Renal cortical epithelial cell (primary cell): ENCODE data around the gene SEMA7A. TPM values are rescaled to one million over a fixed set of nuclear protein-coding genes. Genes with fewer than 3 reads are reported as not detected.
"Not testable (repeated sequence)": the region's sequence is repeated elsewhere in the genome, so short reads cannot be mapped to it uniquely, and the experiment has no call there.

Experiments
- DNase-seq: peaks from one replicate; pipeline ENCODE4 v3.0.0-alpha.2; 2011; ENCODE audit warnings: low read depth
- total RNA-seq: library from RNA; depleted of rRNA; stranded (reverse); fragments of >200 nt; gene quantifications from 2 replicates; pipeline ENCODE4 v1.2.3, GENCODE V29; 2014

SEMA7A gene
- total RNA-seq, 1 donor from 2014 or later = 9.5 TPM

DNA sequence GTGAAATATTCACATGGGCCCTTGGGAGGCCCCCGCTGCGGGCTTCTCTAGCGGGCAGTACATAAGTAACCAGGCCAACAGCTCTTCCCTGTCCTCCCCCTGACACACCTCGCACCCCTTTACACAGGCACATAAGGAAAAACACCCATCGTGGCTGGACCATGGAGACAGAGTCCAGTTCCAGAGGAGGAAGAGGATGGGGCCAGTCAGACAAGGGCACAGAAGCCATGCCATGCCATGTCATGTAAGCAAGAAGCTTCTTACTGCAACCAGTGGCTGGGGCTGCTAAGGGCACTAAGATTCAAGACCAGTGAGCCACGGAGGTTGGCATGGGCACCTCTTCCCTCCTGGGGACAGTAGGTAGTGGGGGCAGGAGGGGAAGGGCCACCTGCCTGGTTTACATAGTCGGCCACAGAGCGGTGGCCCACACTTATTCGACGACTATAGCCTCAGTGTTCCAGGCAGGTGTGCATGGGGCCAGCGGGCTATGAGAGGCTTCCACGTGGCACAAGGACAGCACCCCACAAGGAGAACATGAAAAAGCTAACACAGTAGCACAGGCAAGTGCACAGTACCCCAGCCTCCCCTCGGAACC, 60.6 kb downstream of the SEMA7A start:
- no peak for DNase-seq

DNA sequence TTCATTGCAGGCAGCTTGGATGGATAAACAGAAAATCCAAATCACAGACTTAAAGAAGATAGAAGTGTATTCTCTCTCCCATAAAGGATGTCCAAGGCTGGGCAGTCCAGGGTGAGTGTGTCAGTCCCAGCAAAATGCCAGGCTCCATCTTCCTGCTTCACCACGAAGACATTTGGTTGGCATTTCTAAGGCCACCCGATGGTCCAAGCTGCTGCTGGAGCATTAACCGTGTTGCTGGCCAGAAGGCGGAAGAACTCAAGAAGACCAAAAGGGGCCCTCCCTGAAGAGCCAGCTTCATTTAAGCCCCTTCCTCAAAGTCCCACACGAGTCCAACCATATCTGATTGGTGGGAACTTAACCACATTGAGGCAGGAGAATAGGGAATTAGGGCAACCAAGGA, 63.3 kb downstream of the SEMA7A start:
- DNase-seq = no peak

DNA sequence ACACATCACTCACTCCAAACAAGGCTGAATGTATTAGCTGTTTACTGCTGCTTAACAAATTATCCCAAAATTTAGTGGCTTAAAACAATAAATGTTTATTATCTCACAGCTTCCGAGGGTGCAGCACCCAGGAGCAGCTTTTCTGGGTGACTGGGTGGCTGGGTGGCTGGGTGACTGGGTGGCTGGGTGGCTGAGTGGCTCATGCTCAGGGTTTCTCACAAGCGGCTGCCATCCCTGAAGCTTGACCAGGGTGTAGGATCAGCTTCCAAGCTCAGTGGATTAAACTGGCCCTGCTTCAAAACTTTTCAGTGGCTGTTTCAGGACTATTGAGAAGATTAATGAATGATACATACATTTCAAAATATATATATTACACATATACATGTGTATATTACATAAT, 64.0 kb downstream of the SEMA7A start:
- DNase-seq = no peak

DNA sequence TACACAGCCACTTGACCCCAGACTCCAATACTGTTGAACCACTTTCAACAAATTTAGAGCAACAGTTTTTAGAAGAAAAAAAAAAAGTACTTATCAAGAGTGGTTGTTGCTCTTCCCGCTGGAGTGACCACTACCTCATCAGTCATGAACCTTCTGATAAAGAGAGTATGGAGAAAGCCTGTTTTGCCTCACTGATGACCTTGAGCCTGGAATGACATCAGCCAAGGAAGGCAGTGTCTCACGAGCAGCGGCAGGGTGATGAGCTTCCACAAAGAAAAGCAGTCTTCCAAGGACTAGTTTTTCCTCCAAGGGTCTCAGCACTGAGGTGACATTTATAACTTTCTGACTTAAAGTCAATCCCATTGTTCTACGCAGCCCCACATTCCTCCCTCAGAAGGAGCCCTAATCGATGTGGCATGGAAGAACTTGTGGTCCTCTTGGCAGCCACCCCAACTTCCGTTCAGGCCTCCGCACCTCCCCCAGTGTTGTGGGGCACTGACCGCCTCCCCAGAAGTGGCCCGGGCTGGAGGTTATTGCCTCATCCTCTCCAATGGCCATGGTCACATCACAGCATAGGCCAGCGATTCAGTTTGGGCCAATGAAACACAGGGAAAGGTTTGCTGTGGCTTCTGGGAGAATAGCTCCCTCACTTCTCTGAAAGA, 64.5 kb downstream of the SEMA7A start:
- DNase-seq = no peak

DNA sequence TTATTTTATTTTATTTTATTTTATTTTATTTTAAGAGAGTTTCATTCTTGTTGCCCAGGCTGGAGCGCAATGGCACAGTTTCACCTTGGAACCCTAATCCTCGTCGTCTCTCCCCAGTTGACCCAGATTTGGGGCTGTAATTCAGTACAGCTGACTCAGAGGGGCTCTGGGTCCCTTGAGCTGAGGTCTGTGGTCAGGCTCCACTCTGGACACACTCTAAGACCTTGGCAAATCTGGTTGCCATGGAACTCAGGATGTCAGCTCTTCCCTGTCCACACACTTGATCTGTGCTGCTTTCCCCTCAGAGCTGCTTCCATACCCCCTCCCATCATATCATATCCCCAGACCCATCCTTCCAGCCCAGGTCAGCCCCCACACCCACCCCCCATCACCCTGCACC, 65.6 kb downstream of the SEMA7A start:
- DNase-seq = no peak

DNA sequence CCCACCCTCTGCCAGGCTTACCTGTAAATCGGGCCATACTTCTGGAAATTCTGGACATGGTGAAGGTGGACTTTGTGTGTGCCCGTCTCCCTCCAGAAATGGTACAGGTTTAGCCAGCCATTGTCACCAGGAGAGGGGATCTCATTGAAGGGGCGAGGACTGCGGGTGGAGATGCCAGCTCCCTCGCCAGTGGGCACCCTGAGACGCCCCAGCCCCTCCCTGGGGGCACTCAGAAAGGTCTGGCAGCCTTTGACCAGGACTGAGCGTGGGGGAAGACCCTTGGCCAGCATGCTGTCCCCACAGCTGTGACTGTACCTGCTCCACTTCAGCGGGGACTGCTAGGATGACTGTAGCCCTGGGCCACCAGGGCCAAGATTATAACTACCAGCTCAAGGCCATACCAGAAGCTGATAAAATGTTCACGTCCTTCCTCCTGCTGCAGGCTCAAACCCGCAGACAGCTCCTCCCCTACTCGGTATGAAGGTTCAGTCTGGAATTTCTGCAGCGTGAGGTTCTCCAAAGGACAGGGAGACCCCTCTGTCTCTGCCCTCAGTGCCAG, 66.4 kb downstream of the SEMA7A start, which contains the start of gene CYP11A1:
CYP11A1 (minus strand) TSS at position 351 of the 559 bp plus-strand sequence; CDS start at position 290, 61 bp downstream.
- no peak for DNase-seq

DNA sequence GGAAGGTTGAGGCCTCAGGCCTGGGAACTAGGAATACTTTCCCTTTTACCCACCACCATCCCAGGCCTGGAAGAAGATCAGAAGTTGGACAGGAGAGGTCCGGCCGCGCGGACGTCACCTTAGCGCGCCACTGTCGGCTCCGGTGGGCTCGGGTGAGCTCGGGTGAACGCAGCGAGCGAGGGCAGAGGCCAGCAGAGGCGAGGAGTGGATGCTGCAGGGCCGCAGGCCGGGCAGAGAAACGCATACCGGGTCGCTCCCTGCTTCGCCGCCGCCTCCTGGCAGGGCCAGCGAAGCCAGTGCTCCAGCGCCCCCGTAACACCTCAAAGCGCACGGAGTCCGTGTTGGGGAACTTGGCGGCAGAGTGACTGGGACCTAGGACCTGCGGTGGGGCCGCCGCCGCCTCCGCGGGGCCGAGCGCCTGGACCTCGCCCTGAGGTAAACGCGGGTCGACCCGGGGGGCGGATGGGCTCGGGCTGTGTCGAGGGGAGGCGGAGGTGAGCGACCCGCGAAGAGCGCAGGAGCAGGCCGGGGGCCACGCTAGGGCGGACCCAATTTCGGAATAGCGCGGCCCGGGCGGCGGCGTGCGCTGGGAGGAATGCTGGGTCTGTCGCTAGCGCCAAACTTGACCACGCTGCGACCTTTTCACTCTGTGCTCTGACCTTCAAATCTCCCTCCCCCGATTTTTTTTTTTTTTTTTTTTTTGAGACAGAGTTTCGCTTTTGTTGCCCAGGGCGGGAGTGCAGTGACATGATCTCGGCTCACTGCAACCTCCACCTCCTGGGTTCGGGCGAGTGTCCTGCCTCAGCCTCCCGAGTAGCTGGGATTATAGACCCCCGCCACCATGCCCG, 67.9 kb downstream of the SEMA7A start:
- DNase-seq = no peak

DNA sequence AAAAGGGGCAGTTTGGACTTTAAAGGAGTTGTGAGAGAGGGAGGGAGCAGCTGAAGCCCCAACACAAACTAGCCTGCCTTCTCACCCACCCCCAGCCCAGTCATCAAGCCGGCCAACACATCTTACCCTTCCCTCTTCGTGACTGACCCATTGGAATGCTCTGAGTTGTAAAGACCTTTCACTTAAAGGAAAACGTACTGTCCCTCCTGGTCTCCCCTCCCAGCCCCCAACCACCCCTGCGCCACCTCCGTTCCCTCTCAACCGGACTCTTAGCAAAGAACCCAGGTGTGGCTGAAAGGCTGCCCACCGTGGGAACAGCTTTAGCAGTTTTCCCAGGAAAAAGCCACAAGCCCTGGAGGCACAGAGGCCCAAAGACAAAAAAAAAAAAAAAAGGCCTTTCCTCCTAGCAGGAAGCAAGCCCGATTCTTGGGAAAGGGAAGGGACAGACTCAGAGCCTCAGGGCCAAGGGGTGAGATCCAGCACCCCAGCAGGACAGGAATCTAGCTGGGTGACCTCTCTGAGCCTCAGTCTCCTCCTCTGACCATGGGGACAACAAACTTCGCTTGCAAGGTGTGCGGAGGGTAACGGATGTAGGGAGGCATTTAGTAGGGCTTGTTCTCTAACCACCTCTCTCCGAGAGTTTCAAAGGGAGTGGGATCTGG, 68.7 kb downstream of the SEMA7A start:
- no peak for DNase-seq

DNA sequence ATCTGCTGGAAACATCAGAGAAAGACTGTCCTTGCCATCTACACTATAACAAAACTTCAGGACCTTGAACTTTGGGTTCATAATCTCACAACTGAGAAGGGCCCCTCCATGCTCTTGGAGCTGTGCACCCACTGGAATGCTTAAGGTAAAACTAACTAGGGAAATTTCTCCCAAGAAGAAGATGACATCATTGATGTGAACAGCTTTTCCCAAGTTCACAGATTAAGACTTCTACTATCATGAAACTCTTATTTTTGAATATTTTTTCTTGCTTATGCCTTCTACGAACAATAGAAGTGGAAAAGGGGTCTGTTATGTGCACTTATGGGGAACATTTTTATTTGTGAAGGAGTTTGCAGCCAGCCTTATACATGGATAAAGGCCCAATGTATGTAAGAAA, 71.3 kb downstream of the SEMA7A start:
- DNase-seq = no peak

DNA sequence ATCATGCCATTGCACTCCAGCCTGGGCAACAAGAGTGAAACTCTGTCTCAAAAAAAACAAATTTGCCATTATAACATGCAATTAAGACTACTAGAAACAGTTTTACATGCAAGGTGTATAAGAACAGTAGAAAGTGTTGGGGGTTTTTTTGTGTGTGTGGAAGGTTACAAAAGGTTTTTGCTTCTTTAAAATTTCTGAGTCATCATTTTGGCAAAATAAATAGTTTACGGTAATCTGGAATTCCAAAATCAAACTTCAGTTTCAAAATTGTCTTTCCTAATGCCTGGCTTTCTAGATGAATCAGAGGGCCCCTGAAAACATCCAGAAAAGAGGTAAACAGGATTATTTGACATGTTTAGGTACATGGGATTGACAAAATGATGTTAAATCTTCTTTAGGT, 72.9 kb downstream of the SEMA7A start:
- DNase-seq = not testable (repeated sequence)

DNA sequence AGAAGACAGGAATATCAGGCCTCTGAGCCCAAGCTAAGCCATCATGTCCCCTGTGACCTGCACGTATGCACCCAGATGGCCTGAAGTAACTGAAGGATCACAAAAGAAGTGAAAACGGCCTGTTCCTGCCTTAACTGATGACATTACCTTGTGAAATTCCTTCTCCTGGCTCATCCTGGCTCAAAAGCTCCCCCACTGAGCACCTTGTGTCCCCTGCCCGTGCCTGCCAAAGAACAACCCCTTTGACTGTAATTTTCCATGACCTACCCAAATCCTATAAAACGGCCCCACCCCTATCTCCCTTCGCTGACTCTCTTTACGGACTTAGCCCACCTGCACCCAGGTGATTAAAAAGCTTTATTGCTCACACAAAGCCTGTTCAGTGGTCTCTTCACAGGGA, 74.4 kb downstream of the SEMA7A start:
- DNase-seq = not testable (repeated sequence)

Other genes with a start within 250 kb of the SEMA7A start
- 0.45 and 0.69 TPM in 2 replicates for gene STRA6, start 231.2 kb downstream of the SEMA7A start, total RNA-seq
- gene CCDC33, start 197.6 kb downstream of the SEMA7A start, total RNA-seq = not detected in 2 replicates
- 0.20 TPM in 1 of 2 replicates, not detected in the other for gene CYP11A1, start 66.3 kb downstream of the SEMA7A start, total RNA-seq
- gene UBL7, start 27.2 kb upstream of the SEMA7A start, total RNA-seq = 31.2 and 40.3 TPM in 2 replicates
- 1.7 and 3.1 TPM in 2 replicates for gene ARID3B, start 107.3 kb upstream of the SEMA7A start, total RNA-seq
- gene CLK3, start 181.9 kb upstream of the SEMA7A start, total RNA-seq = 74.8 and 92.0 TPM in 2 replicates